Activated B cell treated with CpG ODN at 0.5 μM for 24 hours (primary cell): ENCODE data around the gene KCNA1. TPM values are rescaled to one million over a fixed set of nuclear protein-coding genes. Genes with fewer than 3 reads are reported as not detected.

ENCODE experiments used
- ATAC-seq: fragments of 200-7000 bp; cut with Tn5 transposase; one replicate; pipeline ENCODE4 v1.10.0; 2021; ENCODE audit warnings: low read depth, mild to moderate bottlenecking, moderate library complexity
- CTCF ChIA-PET: fragments of 350-600 bp; sonication (Branson Sonifier 250); formaldehyde crosslinking; loops from one replicate; lab custom pipeline; 2021; ENCODE audit warnings: antibody characterized with exemption; lab: Charles Lee
- POLR2A ChIA-PET: fragments of 350-600 bp; sonication (Branson Sonifier 250); formaldehyde crosslinking; loops from one replicate; lab custom pipeline; 2021; ENCODE audit warnings: antibody characterized with exemption; lab: Charles Lee
- DNase-seq: peaks from one replicate; pipeline ENCODE4 v3.0.0; 2022
- H3K27ac Mint-ChIP-seq: one replicate; pipeline ENCODE4 v1.8.0; 2020; ENCODE audit warnings: mixed read lengths
- H3K27me3 Mint-ChIP-seq: one replicate; pipeline ENCODE4 v1.8.0; 2021; ENCODE audit warnings: mixed read lengths
- H3K36me3 Mint-ChIP-seq: one replicate; pipeline ENCODE4 v1.8.0; 2021; ENCODE audit warnings: low read depth, mixed read lengths
- H3K4me1 Mint-ChIP-seq: one replicate; pipeline ENCODE4 v1.8.0; 2021; ENCODE audit warnings: mixed read lengths
- H3K4me3 Mint-ChIP-seq: one replicate; pipeline ENCODE4 v1.8.0; 2020; ENCODE audit warnings: mild to moderate bottlenecking, mixed read lengths
- H3K9me3 Mint-ChIP-seq: one replicate; pipeline ENCODE4 v1.8.0; 2020; ENCODE audit warnings: mixed read lengths
- intact Hi-C: fragments of 100-400 bp; cut with micrococcal nuclease; formaldehyde crosslinking; loops from one replicate; pipeline ENCODE4 v1.15.1; 2024
- total RNA-seq: library from RNA; stranded (reverse); gene quantifications from 2 replicates; pipeline ENCODE4 v1.2.3, GENCODE V29; 2022
- TF ChIP-seq, protein P1 (sequence below): fragments of 200-600 bp; IDR thresholded peaks from one replicate; pipeline ENCODE4 v1.8.0; 2022; ENCODE audit warnings: antibody characterized with exemption, mild to moderate bottlenecking

KCNA1 gene
- total RNA-seq, 1 donor from 2014 or later, result 0.04 TPM

DNA sequence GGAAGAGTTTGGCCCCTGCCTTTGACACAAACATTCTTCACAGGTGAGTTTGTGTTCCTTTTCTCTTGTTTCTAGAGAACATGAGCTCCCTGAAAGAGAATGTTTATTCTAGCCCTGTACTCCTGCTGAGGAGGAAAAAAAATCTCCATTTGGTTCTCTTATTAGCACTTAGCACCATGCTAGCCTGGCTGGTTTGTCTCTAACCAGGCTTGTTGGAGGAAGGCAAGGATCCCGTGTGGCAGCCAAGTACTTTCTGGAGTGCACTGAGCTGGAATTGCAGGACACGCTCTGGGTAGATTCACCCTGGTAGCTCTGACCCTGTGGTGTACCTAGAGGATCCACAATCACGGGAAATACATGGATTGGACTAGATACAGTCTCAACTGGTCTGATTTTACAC lies 41.9 kb downstream of the KCNA1 start:
- TF ChIP-seq, protein P1, sequence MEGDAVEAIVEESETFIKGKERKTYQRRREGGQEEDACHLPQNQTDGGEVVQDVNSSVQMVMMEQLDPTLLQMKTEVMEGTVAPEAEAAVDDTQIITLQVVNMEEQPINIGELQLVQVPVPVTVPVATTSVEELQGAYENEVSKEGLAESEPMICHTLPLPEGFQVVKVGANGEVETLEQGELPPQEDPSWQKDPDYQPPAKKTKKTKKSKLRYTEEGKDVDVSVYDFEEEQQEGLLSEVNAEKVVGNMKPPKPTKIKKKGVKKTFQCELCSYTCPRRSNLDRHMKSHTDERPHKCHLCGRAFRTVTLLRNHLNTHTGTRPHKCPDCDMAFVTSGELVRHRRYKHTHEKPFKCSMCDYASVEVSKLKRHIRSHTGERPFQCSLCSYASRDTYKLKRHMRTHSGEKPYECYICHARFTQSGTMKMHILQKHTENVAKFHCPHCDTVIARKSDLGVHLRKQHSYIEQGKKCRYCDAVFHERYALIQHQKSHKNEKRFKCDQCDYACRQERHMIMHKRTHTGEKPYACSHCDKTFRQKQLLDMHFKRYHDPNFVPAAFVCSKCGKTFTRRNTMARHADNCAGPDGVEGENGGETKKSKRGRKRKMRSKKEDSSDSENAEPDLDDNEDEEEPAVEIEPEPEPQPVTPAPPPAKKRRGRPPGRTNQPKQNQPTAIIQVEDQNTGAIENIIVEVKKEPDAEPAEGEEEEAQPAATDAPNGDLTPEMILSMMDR, result no peak
- intact Hi-C loops, result no loop called here
- POLR2A ChIA-PET, result no interaction called here
- ATAC-seq, result no peak
- DNase-seq, result no peak
- H3K36me3 Mint-ChIP-seq, result no peaks in the 10 kb centered on the region
- H3K4me1 Mint-ChIP-seq, result no peaks in the 10 kb centered on the region
- CTCF ChIA-PET, result no interaction called here
- H3K9me3 Mint-ChIP-seq, result no peaks in the 10 kb centered on the region
- H3K27ac Mint-ChIP-seq, result no peak overlapping the region
- H3K27me3 Mint-ChIP-seq, result peaks cover 42% of the 10 kb centered on the region
- no peak overlapping the region for H3K4me3 Mint-ChIP-seq

DNA sequence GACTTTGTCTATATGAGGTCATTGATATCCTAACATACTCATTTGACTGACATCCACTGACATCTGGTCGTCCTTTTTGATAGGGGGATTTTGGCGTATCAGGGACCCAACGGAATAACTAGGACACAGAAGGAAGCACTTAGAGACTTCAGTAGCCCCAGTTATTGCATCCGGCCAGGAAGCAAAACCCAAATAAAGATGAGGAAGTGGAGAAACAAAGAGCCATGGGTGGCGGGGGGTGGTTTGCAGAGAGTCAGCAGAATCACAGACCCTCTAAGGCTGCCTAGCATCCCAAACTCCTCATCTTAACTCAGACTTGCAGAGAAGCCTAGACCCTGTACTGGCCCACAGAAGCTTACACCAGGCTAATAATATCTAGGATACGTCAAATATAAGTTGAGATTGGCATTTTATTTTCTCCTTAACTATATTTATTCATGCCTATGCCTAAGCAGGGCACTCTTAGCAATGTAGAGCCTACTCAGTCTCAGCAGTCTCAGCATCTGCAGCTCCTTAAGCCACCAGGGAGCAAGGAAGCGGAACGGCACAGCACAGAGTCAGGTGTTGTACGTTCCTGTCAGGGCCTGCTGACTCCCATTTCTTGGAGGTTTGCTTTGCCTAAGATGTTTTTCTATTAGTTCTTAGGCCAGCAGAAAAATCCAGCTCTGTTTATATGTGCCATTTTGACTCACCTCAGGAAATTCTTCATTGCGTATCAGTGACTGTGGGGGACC lies 45.1 kb downstream of the KCNA1 start:
- intact Hi-C loops, result no loop called here
- TF ChIP-seq, protein P1, result no peak
- Mint-ChIP-seq H3K4me1 (no peaks in the 10 kb centered on the region), H3K27me3 (peaks cover 55% of the 10 kb centered on the region), H3K4me3 (no peak overlapping the region), H3K27ac (no peak overlapping the region), H3K36me3 (no peaks in the 10 kb centered on the region), H3K9me3 (no peaks in the 10 kb centered on the region)
- POLR2A ChIA-PET, result no interaction called here
- ATAC-seq, result no peak
- DNase-seq, result no peak
- CTCF ChIA-PET, result no interaction called here

DNA sequence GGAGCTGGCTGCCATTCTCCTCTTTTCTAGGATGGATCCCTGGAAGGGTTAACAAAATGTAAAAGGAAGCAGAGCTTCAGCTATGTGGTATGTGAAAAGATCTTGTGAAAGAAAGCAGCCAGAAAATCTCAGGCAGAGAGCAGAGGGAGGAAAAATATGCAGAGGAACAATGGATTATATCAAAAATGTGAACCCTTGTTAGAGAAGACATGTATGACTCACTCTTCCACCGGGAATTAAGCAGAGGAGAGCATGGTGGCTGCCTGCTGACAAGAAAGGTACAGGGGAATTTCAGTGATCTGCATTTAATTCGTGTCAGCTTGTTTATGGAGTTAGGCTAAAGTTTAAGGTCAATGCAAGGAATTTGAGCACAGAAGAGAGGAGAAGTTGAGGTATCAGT lies 46.3 kb downstream of the KCNA1 start:
- H3K27ac Mint-ChIP-seq, result no peak overlapping the region
- H3K36me3 Mint-ChIP-seq, result no peaks in the 10 kb centered on the region
- ChIA-PET CTCF (no interaction called here), POLR2A (no interaction called here)
- ATAC-seq (no peak), DNase-seq (no peak)
- intact Hi-C loops, result no loop called here
- H3K27me3 Mint-ChIP-seq, result peaks cover 50% of the 10 kb centered on the region
- TF ChIP-seq, protein P1, result no peak
- no peak overlapping the region for H3K4me3 Mint-ChIP-seq
- no peaks in the 10 kb centered on the region for H3K4me1 Mint-ChIP-seq
- H3K9me3 Mint-ChIP-seq, result no peaks in the 10 kb centered on the region

DNA sequence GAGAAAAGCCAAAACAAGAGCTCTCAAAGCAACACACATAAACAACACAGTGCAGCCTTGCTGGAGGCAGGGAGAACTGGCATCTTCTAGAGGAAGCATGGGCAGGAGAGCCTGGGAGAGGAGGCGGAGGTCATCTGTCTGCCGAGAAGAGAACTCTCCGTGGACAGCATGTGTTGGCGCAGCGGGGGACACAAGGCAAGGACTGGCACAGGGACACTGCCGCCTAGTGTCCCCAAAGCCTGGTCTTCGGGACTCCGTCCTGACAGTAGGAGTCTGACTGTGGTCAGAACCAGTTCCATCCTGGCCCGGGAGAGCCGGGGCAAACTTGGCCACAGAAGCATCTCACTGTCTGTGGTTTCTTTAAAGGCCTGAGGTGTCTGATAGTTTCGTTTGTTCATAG lies 47.3 kb downstream of the KCNA1 start:
- Mint-ChIP-seq H3K36me3 (no peaks in the 10 kb centered on the region), H3K27me3 (peaks cover 55% of the 10 kb centered on the region), H3K27ac (no peak overlapping the region), H3K4me1 (no peaks in the 10 kb centered on the region), H3K9me3 (no peaks in the 10 kb centered on the region), H3K4me3 (no peak overlapping the region)
- TF ChIP-seq, protein P1, result no peak
- ATAC-seq, result no peak
- CTCF ChIA-PET, result no interaction called here
- intact Hi-C loops, result no loop called here
- POLR2A ChIA-PET, result no interaction called here
- DNase-seq, result no peak

DNA sequence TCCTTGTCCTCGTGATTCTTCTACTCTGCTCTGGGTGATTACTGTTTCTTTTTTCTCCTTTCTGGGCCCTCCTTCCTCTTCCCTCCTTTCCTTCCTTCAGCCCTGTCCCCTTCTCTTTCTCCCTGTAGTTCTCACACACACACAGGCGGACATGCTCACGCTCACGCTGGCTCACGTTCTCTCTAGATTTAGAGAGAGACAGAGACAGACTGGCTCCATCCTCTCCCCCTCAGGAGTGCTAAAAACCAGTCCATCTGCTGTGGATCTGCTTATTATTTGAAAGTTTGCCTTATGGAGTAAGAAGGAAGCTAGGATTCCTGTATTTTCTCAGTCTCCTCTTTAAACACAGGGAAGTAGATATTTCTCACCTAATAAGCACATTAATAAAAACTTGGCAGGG lies 48.1 kb downstream of the KCNA1 start:
- CTCF ChIA-PET, result no interaction called here
- Mint-ChIP-seq H3K4me1 (no peaks in the 10 kb centered on the region), H3K9me3 (no peaks in the 10 kb centered on the region), H3K4me3 (no peak overlapping the region), H3K27ac (no peak overlapping the region), H3K36me3 (no peaks in the 10 kb centered on the region), H3K27me3 (peaks cover 56% of the 10 kb centered on the region)
- ATAC-seq (no peak), DNase-seq (no peak)
- POLR2A ChIA-PET, result no interaction called here
- intact Hi-C loops, result no loop called here
- TF ChIP-seq, protein P1, result no peak
